ENCODE results near the gene TSSC4. TPM values are rescaled to one million over a fixed set of nuclear protein-coding genes. Genes with fewer than 3 reads are reported as not detected.

Gene TSSC4
- total and polyA plus RNA-seq, 8 donors = 9.4 to 147 (median 53.2) TPM

DNA sequence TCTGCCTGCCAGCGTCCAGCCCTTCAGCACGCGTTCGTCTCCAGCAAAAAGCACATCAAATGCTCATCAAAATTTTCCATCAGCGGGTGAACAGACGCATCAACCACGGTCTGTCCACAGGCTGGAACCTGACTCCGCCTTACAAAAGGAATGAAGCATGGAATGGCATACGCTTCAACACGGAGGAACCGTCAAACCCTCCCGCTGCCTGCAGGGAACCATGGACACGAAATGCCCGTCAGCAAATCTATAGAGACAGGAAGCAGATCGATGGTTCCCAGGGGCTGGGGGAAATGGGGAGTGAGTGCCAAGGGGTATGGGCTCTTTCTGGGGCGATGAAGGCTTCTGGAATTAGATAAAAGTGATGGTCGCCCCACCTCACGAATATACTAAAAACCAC lies 16.2 kb downstream of the TSSC4 start:
- Histone ChIP-seq H3K4me3 (no peak overlapping the region), H3K4me1 (peaks cover 9 to 17% (median 14%) of the 10 kb centered on the region in 4 donors), H3K9me3 (no peaks in the 10 kb centered on the region), H3K27me3 (peaks cover 0 to 9% (median 5%) of the 10 kb centered on the region in 3 donors), H3K36me3 (no peaks in the 10 kb centered on the region), H3K27ac (no peak overlapping the region)
- 83 to 87% (median 85%) methylated on average over 18 of the region's 18 CpGs for WGBS, 5 donors
- intact Hi-C loops (cut with DNase I; ENCODE audit: low total_unique reads) = no loop called here
- DNase-seq = no peak
- TF ChIP-seq, protein P1, sequence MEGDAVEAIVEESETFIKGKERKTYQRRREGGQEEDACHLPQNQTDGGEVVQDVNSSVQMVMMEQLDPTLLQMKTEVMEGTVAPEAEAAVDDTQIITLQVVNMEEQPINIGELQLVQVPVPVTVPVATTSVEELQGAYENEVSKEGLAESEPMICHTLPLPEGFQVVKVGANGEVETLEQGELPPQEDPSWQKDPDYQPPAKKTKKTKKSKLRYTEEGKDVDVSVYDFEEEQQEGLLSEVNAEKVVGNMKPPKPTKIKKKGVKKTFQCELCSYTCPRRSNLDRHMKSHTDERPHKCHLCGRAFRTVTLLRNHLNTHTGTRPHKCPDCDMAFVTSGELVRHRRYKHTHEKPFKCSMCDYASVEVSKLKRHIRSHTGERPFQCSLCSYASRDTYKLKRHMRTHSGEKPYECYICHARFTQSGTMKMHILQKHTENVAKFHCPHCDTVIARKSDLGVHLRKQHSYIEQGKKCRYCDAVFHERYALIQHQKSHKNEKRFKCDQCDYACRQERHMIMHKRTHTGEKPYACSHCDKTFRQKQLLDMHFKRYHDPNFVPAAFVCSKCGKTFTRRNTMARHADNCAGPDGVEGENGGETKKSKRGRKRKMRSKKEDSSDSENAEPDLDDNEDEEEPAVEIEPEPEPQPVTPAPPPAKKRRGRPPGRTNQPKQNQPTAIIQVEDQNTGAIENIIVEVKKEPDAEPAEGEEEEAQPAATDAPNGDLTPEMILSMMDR (IDR thresholded peaks at IDR 0.05) = no peak
- TF ChIP-seq POLR2AphosphoS5 (IDR thresholded peaks at IDR 0.05) = no peak
- no peak for TF ChIP-seq EP300 (IDR thresholded peaks at IDR 0.05)
- no peak for TF ChIP-seq POLR2A (IDR thresholded peaks at IDR 0.05)

DNA sequence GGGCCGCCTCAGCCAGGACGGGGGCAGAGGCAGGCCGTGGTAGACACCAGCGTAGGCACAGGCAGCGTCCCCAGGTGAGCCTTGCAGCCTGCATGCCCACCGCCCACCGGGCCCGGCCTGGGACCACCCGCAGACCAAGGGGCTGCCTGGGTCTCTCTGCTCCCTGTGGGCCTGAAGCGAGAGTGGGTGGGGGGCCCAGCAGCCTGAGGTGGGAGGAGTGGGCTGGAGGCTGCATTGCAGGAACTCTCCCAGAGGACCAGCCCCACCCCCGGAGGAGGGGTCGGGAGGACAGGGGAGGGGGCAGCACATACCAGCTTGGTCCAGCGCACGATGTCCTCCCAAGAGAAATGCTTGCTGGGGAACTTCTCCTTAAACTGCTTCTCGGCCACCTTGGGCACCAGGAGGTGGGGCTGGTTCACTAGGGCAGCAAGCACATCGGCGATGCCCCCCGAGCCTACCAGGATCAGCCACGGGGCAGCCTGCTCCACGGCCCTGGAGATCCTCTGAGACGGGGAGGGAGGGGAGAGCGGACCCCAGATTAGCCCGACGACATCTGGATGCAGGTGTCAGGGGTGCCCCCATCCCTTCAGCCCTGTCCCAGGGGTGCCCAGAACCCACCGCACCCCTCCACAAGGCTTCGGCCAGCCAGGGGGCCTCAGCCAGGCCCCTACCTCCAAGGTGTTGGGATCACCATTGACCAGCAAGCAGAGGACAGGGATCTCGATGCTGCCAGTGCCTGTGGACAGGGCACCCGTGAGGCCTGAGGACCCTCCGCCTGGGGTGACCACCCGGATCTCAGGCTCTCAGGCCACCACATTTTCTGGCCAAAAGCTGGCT lies 17.5 kb downstream of the TSSC4 start:
- no peaks in the 10 kb centered on the region for H3K9me3 ChIP-seq
- peaks cover 0 to 20% (median 5%) of the 10 kb centered on the region in 3 donors for H3K27me3 ChIP-seq
- peaks cover 9 to 17% (median 14%) of the 10 kb centered on the region in 4 donors for H3K4me1 ChIP-seq
- WGBS, 5 donors = 80 to 89% (median 84%) methylated on average over 18 to 30 of the region's 30 CpGs
- TF ChIP-seq POLR2AphosphoS5 (IDR thresholded peaks at IDR 0.05) = no peak
- TF ChIP-seq EP300 (IDR thresholded peaks at IDR 0.05) = no peak
- no peak for TF ChIP-seq POLR2A (IDR thresholded peaks at IDR 0.05)
- TF ChIP-seq, protein P1 (IDR thresholded peaks at IDR 0.05) = no peak
- H3K4me3 ChIP-seq = no peak overlapping the region
- no peak for DNase-seq
- intact Hi-C loops (cut with DNase I; ENCODE audit: low total_unique reads) = no loop called here
- no peaks in the 10 kb centered on the region for H3K36me3 ChIP-seq
- no peak overlapping the region for H3K27ac ChIP-seq

DNA sequence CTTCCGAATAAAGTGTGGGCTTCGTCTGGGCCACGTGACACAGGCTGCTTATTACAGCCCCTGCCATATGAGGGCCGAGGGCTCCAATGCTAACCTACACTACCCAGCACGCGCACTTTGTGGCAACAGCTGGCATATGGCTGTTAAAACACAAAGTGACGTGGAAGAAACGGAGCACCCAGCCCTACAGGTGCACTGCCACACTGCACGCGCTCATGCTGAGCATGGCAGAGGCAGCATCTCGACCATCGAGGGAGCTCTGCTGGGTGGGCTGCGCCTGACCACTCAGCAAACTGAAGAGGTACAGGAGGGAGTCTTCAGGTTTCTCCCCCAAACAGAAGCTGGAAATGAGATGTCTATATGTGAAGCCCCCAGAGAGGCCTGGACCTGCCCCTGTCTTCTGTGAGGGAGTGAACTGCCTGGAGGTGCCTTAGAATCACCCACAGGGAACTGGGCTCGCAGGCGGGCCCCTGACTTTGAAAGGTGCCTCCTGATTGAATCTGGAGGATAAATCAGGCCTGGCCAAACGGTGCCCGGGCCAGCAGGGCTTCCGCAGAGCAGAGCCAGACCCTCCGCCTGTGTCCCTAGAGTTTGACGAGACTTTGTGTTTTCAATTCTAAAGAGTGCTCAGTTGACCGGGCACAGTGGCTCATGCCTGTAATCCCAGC lies 18.3 kb downstream of the TSSC4 start:
- Histone ChIP-seq H3K27ac (no peak overlapping the region), H3K4me3 (no peak overlapping the region), H3K27me3 (peaks cover 0 to 22% (median 5%) of the 10 kb centered on the region in 3 donors), H3K36me3 (no peaks in the 10 kb centered on the region), H3K9me3 (no peaks in the 10 kb centered on the region), H3K4me1 (peaks cover 9 to 17% (median 14%) of the 10 kb centered on the region in 4 donors)
- no peak for TF ChIP-seq EP300 (IDR thresholded peaks at IDR 0.05)
- no peak for TF ChIP-seq POLR2A (IDR thresholded peaks at IDR 0.05)
- no peak for DNase-seq
- intact Hi-C loops (cut with DNase I; ENCODE audit: low total_unique reads) = no loop called here
- WGBS, 5 donors = 75 to 80% (median 75%) methylated on average over 20 to 21 of the region's 21 CpGs

DNA sequence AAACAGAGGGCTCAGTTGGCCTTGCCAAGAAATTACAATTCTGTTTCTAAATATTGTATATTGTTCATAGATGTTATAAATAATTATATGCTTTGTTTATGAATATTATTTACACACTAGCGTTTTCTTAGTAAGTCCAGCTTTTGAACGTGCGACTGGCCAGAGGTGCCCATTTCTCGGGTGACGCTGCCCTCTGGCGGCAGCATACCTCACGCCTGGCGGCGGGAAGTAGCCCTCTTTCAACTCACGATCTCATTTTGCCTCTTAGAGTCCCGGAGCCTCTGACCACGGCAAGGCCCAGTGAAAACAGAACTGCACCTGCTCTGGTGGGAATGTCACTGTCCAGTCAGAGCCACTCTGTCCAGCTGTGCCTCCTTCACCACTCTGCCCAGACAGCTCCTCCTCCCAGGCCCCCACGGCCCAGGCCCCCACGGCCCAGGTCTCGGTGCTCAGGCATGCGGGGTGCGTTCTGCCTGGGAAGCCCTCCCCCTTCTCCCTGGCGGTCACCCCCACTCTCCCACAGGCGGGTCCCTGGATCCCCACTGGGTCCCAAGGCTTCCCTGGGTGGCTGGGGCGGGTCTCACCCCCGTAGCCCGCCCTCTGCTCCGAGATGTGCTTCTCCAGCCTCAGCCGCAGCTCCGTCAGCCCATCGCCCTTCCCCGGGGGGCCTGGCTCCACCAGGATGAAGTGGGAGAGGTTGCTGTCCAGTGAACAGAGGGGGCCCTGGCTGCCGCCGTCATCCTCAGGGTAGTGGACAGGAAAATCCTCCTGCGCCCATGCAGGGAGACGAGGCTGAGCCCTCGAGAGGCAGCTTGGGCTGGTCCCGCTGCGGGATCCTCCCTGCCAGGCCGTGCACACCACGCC lies 19.3 kb downstream of the TSSC4 start:
- peak overlapping the region in 1 of 5 donors; percentile 66 for H3K27ac ChIP-seq
- intact Hi-C loops (cut with DNase I; ENCODE audit: low total_unique reads) = loop anchor here (2.0 kb wide), 1 partner anchor 225 kb away; no protein-coding TSS in a partner anchor

More for the DNA sequence above, 19.3 kb downstream of the TSSC4 start:
- 52 to 56% (median 55%) methylated on average over 32 to 36 of the region's 36 CpGs for WGBS, 5 donors
- H3K4me1 ChIP-seq = peaks cover 9 to 17% (median 14%) of the 10 kb centered on the region in 4 donors
- no peaks in the 10 kb centered on the region for H3K36me3 ChIP-seq
- peaks cover 0 to 22% (median 5%) of the 10 kb centered on the region in 3 donors for H3K27me3 ChIP-seq
- H3K4me3 ChIP-seq = no peak overlapping the region
- H3K9me3 ChIP-seq = no peaks in the 10 kb centered on the region
- no peak for TF ChIP-seq POLR2AphosphoS5 (IDR thresholded peaks at IDR 0.05)
- TF ChIP-seq, protein P1 (IDR thresholded peaks at IDR 0.05) = peak in 6 of 7 experiments; percentile 7 to 89 (median 78)
- peak; percentile 84 to 94 for DNase-seq

All from stomach (tissue), 9 donors.